Endothelial cell of umbilical vein (primary cell): Measurements from ENCODE around the gene DTD1.

ENCODE experiments used
- CTCF ChIP-seq, 2 donors: IDR thresholded peaks; 1 replicate in 1 of 2; 2 replicates in 1 of 2; pipeline ENCODE4 v1.5.1; 2011; ENCODE audit warnings: low read length in 2 of 2, mild to moderate bottlenecking in 2 of 2, moderate library complexity in 2 of 2, control low read depth in 1 of 2, inconsistent platforms in 1 of 2, low read depth in 1 of 2; ENCODE audit not compliant: insufficient read depth in 1 of 2; ENCODE audit errors: extremely low read depth in 1 of 2
- EZH2 ChIP-seq: IDR thresholded peaks from 2 replicates; pipeline ENCODE4 v1.6.1; 2012; ENCODE audit warnings: borderline replicate concordance, low read depth, mild to moderate bottlenecking, moderate library complexity, low read length, inconsistent platforms; ENCODE audit not compliant: severe bottlenecking
- FOS ChIP-seq: IDR thresholded peaks from 2 replicates; pipeline ENCODE4 v1.6.1; 2011; ENCODE audit warnings: mild to moderate bottlenecking, low read length, moderate library complexity, borderline replicate concordance; ENCODE audit not compliant: insufficient read depth
- GATA2 ChIP-seq: IDR thresholded peaks from 2 replicates; pipeline ENCODE4 v1.7.0; 2011; ENCODE audit warnings: low read depth, mild to moderate bottlenecking, moderate library complexity, mixed read lengths, low read length; ENCODE audit not compliant: insufficient read length, insufficient read depth
- JUN ChIP-seq: IDR thresholded peaks from 2 replicates; pipeline ENCODE4 v1.6.1; 2011; ENCODE audit warnings: borderline replicate concordance, low read depth; ENCODE audit not compliant: insufficient read length, insufficient read depth
- MAX ChIP-seq: IDR thresholded peaks from 2 replicates; pipeline ENCODE4 v1.6.1; 2011; ENCODE audit not compliant: insufficient read depth, insufficient read length
- MYC ChIP-seq: IDR thresholded peaks from one replicate; pipeline ENCODE4 v1.6.1; 2011; ENCODE audit warnings: mild to moderate bottlenecking, low read depth, low read length
- POLR2A ChIP-seq: IDR thresholded peaks from 2 replicates; pipeline ENCODE4 v1.6.1; 2012; ENCODE audit warnings: low read depth, mild to moderate bottlenecking, control low read depth, low read length
- POLR2AphosphoS5 ChIP-seq: IDR thresholded peaks from 2 replicates; pipeline ENCODE4 v1.6.1; 2012; ENCODE audit warnings: low read depth, mild to moderate bottlenecking, control low read depth, low read length, moderate library complexity; ENCODE audit not compliant: insufficient read depth

- TF ChIP-seq CTCF (IDR thresholded peaks at IDR 0.05; ENCODE audit: extremely low read depth in 1 of 2, insufficient read depth in 1 of 2, low read depth in 1 of 2, low read length in 2 of 2) (no peak), EZH2 (no peak), POLR2AphosphoS5 (no peak), POLR2A (no peak), MAX (no peak), GATA2 (no peak), JUN (no peak), FOS (no peak), MYC (no peak)
Observed at GRCh38 chr20:18781509-18781908, 193.7 kb downstream of the DTD1 start.
